Bronchial epithelial cell (primary cell): ENCODE results near the gene CETP. TPM values are rescaled to one million over a fixed set of nuclear protein-coding genes. Genes with fewer than 3 reads are reported as not detected.

Experiments
- DNase-seq: peaks from one replicate; pipeline ENCODE4 v3.0.0-alpha.2; 2010; ENCODE audit warnings: low read depth
- FAIRE-seq: peaks from 2 replicates; lab custom pipeline; 2011; peaks lifted over from hg19 to GRCh38; lab: Jason Lieb, UNC
- H3K27me3 ChIP-seq: 2 replicates; pipeline ENCODE4 v1.5.1; 2011; ENCODE audit warnings: low read length; ENCODE audit not compliant: control insufficient read depth, insufficient read depth
- H3K36me3 ChIP-seq: 2 replicates; pipeline ENCODE4 v1.5.1; 2011; ENCODE audit warnings: low read length; ENCODE audit not compliant: control insufficient read depth, insufficient read depth
- H3K4me3 ChIP-seq: 2 replicates; pipeline ENCODE4 v1.5.1; 2011; ENCODE audit warnings: mild to moderate bottlenecking, low read depth, low read length, control low read depth
- CTCF ChIP-seq: IDR thresholded peaks from 2 replicates; pipeline ENCODE4 v1.5.1; 2011; ENCODE audit warnings: mild to moderate bottlenecking, moderate library complexity, low read length, control low read depth, inconsistent platforms; ENCODE audit not compliant: insufficient read depth, severe bottlenecking
- total RNA-seq: library from RNA; depleted of rRNA; stranded (reverse); fragments of >200 nt; gene quantifications from 2 replicates; pipeline ENCODE4 v1.2.1, GENCODE V29; 2014

CETP gene
- total RNA-seq, 1 donor from 2014 or later: not detected

GRCh38 chr16:56944954-56945839, 16.6 kb upstream of the CETP start:
- DNase-seq (peak; percentile 84), FAIRE-seq (no peak)
- Histone ChIP-seq H3K36me3 (peaks cover 20% of the 10 kb centered on the region), H3K4me3 (no peak overlapping the region), H3K27me3 (no peaks in the 10 kb centered on the region)
- no peak for TF ChIP-seq CTCF

GRCh38 chr16:56945847-56946527, 15.8 kb upstream of the CETP start:
- TF ChIP-seq CTCF: no peak
- no peak for FAIRE-seq
- peaks cover 17% of the 10 kb centered on the region for H3K36me3 ChIP-seq
- no peak overlapping the region for H3K4me3 ChIP-seq
- H3K27me3 ChIP-seq: no peaks in the 10 kb centered on the region
- DNase-seq: no peak

GRCh38 chr16:56946767-56947603, 14.8 kb upstream of the CETP start:
- peaks cover 10% of the 10 kb centered on the region for H3K36me3 ChIP-seq
- H3K4me3 ChIP-seq: no peak overlapping the region
- TF ChIP-seq CTCF: no peak
- H3K27me3 ChIP-seq: no peaks in the 10 kb centered on the region
- FAIRE-seq (peak; percentile 18), DNase-seq (no peak)

GRCh38 chr16:56947604-56947995, 14.2 kb upstream of the CETP start:
- DNase-seq: no peak
- no peak for TF ChIP-seq CTCF
- FAIRE-seq: no peak
- H3K27me3 ChIP-seq: no peaks in the 10 kb centered on the region
- no peak overlapping the region for H3K4me3 ChIP-seq
- peaks cover 8% of the 10 kb centered on the region for H3K36me3 ChIP-seq

- no peak for TF ChIP-seq CTCF
- peaks cover 3% of the 10 kb centered on the region for H3K36me3 ChIP-seq
- no peak overlapping the region for H3K4me3 ChIP-seq
- no peaks in the 10 kb centered on the region for H3K27me3 ChIP-seq
- no peak for FAIRE-seq
- no peak for DNase-seq
Observed at GRCh38 chr16:56948234-56948633, 13.5 kb upstream of the CETP start.
